Neutrophil (primary cell): ENCODE results near the gene MCOLN3.

Experiments
- H3K27ac ChIP-seq: fragments of 200-600 bp; sonication (generic); 2 replicates; pipeline ENCODE4 v1.5.1; 2016; ENCODE audit warnings: mild to moderate bottlenecking, moderate library complexity
- H3K27me3 ChIP-seq: fragments of 200-600 bp; sonication (generic); 2 replicates; pipeline ENCODE4 v1.6.0; 2016; ENCODE audit warnings: mild to moderate bottlenecking
- H3K36me3 ChIP-seq: fragments of 200-600 bp; sonication (generic); 2 replicates; pipeline ENCODE4 v1.5.1; 2017
- H3K4me1 ChIP-seq, 2 experiments: fragments of 200-600 bp in 1 of 2; sonication (generic) in 1 of 2; 1 replicate in 1 of 2; 2 replicates in 1 of 2; pipeline versions ENCODE4 v1.5.1 to v1.6.1; 2013 to 2016; ENCODE audit warnings: low read depth in 1 of 2, low read length in 1 of 2, mild to moderate bottlenecking in 1 of 2, moderate library complexity in 1 of 2; ENCODE audit not compliant: control insufficient read depth in 1 of 2, insufficient read depth in 1 of 2
- H3K4me3 ChIP-seq, 2 experiments: fragments of 200-600 bp in 1 of 2; sonication (generic) in 1 of 2; 1 replicate in 1 of 2; 2 replicates in 1 of 2; pipeline ENCODE4 v1.5.1; 2013 to 2016; ENCODE audit warnings: low read depth in 1 of 2, low read length in 1 of 2, mild to moderate bottlenecking in 1 of 2, moderate library complexity in 1 of 2
- H3K9me3 ChIP-seq: fragments of 200-600 bp; sonication (generic); 2 replicates; pipeline ENCODE4 v1.5.1; 2016
- CTCF ChIP-seq: fragments of 200-600 bp; sonication (generic); IDR thresholded peaks from 2 replicates; pipeline ENCODE4 v1.5.1; 2016; ENCODE audit warnings: antibody characterized with exemption

Gene MCOLN3

DNA sequence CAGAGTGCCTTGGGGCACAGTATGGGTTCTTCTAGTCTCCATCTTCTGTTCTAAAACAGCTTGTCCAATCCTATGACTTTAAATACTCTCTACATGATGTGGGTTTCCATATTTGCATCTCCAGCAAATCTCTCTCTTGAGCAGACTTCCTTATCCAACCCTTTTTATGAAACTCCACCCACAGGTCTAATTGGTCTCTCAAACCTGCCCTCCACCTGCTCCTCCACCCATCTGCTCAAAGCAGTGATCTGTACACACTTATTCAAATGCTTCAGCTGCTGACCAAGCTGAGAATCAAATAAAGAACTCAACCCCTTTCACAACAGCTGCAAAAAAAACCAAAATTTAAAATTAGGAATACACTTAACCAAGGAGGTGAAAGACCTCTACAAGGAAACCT is 62.9 kb downstream of the MCOLN3 start:
- Histone ChIP-seq H3K4me1 (peaks cover 4 to 13% of the 10 kb centered on the region in 2 experiments), H3K36me3 (no peaks in the 10 kb centered on the region), H3K27ac (no peak overlapping the region), H3K27me3 (no peaks in the 10 kb centered on the region), H3K4me3 (no peak overlapping the region), H3K9me3 (no peaks in the 10 kb centered on the region)
- no peak for TF ChIP-seq CTCF

GRCh38 chr1:84982395-84982794 is 65.9 kb downstream of the MCOLN3 start:
- H3K36me3 ChIP-seq = no peaks in the 10 kb centered on the region
- H3K27ac ChIP-seq = no peak overlapping the region
- H3K4me3 ChIP-seq = no peak overlapping the region
- no peaks in the 10 kb centered on the region for H3K9me3 ChIP-seq
- no peaks in the 10 kb centered on the region for H3K27me3 ChIP-seq
- no peaks in the 10 kb centered on the region for H3K4me1 ChIP-seq
- TF ChIP-seq CTCF = no peak

GRCh38 chr1:84975035-84975434 is 73.3 kb downstream of the MCOLN3 start:
- H3K27ac ChIP-seq = no peak overlapping the region
- H3K4me3 ChIP-seq = no peak overlapping the region
- no peaks in the 10 kb centered on the region for H3K9me3 ChIP-seq
- no peaks in the 10 kb centered on the region for H3K27me3 ChIP-seq
- no peak for TF ChIP-seq CTCF
- no peaks in the 10 kb centered on the region for H3K36me3 ChIP-seq
- no peaks in the 10 kb centered on the region for H3K4me1 ChIP-seq

DNA sequence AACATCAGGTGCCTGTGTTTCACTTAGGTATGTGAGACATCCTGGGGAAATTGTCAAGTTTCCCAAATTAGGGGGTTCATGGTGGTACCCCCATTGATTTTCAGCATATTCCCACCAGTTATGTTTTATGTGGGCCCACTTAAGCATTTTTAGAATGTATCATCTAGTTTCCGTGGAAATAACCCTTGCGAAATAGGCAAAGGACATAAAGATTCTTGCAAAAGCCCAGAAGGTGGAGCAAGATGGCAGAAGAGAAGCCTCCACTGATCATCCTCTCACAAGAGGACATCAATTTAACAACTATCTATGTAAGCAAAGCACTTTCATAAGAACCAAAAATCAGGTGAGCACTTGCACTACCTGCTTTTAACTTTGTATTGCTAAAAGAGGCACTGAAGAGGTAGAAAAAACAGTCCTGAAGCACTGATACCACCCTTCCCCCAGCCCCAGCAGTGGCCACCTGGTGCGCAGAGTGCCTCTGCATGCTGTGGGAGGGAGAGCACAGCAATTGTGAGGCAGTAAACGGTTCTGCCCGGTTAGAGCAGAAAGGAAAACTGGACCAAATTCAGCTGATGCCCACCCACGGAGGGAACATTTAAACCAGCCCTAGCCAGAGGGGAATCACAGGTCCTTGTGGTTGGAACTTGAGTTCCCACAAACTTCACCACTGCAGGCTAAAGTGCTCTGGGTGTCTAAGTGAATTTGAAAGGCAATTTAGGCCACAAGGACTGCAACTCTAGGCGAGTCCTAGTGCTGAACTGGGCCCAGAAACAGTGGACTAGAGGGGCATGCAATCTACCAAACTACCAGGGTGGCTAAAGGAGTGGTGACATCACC is 74.6 kb downstream of the MCOLN3 start:
- TF ChIP-seq CTCF = no peak
- H3K4me1 ChIP-seq = no peaks in the 10 kb centered on the region
- no peaks in the 10 kb centered on the region for H3K36me3 ChIP-seq
- H3K4me3 ChIP-seq = no peak overlapping the region
- H3K9me3 ChIP-seq = no peaks in the 10 kb centered on the region
- no peak overlapping the region for H3K27ac ChIP-seq
- no peaks in the 10 kb centered on the region for H3K27me3 ChIP-seq

DNA sequence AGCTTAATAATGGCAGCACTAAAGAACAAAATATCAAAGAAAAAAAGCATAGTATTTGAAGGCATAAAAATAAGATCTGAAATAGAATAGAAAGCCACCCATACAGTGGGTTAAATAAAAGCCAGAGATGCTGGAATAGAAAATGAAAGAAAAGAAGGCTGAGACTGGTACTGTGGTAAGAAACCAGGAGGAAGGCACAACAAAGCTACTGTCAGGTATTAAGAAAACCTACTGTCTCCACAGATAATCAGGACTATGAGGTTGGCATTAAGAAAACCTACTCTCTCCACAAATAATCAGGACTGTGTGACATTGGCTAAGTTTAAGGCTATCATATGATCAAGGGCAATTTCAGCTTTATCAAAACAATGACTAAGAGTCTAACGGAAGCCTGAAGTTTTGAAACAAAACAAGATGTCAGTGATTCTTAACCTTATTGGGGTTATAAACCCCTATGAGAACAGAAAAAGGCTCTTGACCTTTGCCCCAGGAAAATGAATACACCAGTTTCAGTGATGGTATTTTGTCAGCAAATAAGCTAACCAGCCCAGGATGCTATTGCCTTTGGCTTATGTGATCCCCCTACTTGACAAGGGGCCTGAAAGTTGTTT is 75.8 kb downstream of the MCOLN3 start:
- no peaks in the 10 kb centered on the region for H3K4me1 ChIP-seq
- H3K4me3 ChIP-seq = no peak overlapping the region
- no peaks in the 10 kb centered on the region for H3K9me3 ChIP-seq
- TF ChIP-seq CTCF = no peak
- no peaks in the 10 kb centered on the region for H3K27me3 ChIP-seq
- H3K36me3 ChIP-seq = no peaks in the 10 kb centered on the region
- H3K27ac ChIP-seq = no peak overlapping the region
